Type B pancreatic cell (in vitro differentiated cells): ENCODE data around the gene PRR33. TPM values are rescaled to one million over a fixed set of nuclear protein-coding genes. Genes with fewer than 3 reads are reported as not detected.
"Not testable (repeated sequence)": the region's sequence is repeated elsewhere in the genome, so short reads cannot be mapped to it uniquely, and the experiment has no call there.

Source experiments
- DNase-seq: peaks from one replicate; pipeline ENCODE4 v3.0.0; 2021; ENCODE audit warnings: mixed read lengths; ENCODE audit not compliant: unreplicated experiment; ENCODE audit errors: extremely low spot score
- H3K27ac Mint-ChIP-seq: 2 replicates; pipeline ENCODE4 v1.8.0; 2021; ENCODE audit warnings: mild to moderate bottlenecking, mixed read lengths
- H3K27me3 Mint-ChIP-seq: 2 replicates; pipeline ENCODE4 v1.8.0; 2021; ENCODE audit warnings: mixed read lengths
- H3K36me3 Mint-ChIP-seq: 2 replicates; pipeline ENCODE4 v1.8.0; 2021; ENCODE audit warnings: mixed read lengths
- H3K4me1 Mint-ChIP-seq: one replicate; pipeline ENCODE4 v1.8.0; 2021; ENCODE audit warnings: mixed read lengths; ENCODE audit not compliant: unreplicated experiment
- H3K4me3 Mint-ChIP-seq: 2 replicates; pipeline ENCODE4 v1.8.0; 2021; ENCODE audit warnings: mild to moderate bottlenecking, mixed read lengths
- H3K9me3 Mint-ChIP-seq: 2 replicates; pipeline ENCODE4 v1.8.0; 2021; ENCODE audit warnings: mixed read lengths
- CTCF ChIP-seq: fragments of 200-600 bp; sonication (generic); conservative IDR thresholded peaks from 2 replicates; pipeline ENCODE4 v1.5.0; 2021; ENCODE audit warnings: antibody characterized with exemption, mild to moderate bottlenecking
- total RNA-seq: library from RNA; stranded (reverse); gene quantifications from 2 replicates; pipeline ENCODE4 v1.2.1, GENCODE V29; 2021; ENCODE audit warnings: low replicate concordance

Gene PRR33
- total RNA-seq, 1 donor from 2014 or later, result not detected

DNA sequence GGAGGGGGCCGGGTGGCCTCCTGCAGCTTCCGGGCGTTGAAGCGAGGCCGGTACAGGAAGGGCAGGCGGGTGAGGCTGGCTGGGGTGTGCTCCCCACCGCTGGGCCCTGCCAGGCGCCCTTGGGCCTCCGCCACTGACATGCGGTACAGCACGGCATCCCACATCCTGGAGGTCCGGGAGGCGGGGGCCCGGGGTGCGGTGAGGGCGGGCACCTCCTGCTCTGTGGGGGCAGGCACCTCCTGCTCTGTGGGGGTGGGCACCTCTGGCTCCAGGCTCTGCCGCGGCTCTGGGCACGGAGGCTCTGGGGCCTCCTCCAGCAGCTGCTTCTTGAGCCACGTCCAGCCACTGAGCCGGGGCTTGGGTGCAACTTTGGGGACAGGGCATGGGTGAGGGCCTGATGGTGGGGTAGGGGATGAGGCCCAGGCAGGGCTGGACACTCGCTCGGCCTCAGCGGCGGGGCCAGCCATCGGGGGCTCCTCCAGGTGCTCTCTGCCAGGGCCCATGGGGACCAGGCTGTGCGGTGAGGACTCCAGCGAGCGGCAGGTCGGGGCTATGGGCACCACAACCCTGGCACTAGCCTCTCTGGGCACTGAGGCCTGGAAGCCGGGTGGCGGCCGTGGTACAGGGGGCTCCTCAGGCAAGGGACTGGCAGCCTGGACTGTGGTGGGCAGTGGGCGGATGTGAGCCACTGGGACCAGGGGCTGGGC, 2.3 kb downstream of the PRR33 start:
- Mint-ChIP-seq H3K4me3 (no peak overlapping the region), H3K4me1 (no peaks in the 10 kb centered on the region), H3K27me3 (no peaks in the 10 kb centered on the region), H3K27ac (no peak overlapping the region), H3K9me3 (no peaks in the 10 kb centered on the region), H3K36me3 (no peaks in the 10 kb centered on the region)
- no peak for TF ChIP-seq CTCF
- DNase-seq, result peak; percentile 67

DNA sequence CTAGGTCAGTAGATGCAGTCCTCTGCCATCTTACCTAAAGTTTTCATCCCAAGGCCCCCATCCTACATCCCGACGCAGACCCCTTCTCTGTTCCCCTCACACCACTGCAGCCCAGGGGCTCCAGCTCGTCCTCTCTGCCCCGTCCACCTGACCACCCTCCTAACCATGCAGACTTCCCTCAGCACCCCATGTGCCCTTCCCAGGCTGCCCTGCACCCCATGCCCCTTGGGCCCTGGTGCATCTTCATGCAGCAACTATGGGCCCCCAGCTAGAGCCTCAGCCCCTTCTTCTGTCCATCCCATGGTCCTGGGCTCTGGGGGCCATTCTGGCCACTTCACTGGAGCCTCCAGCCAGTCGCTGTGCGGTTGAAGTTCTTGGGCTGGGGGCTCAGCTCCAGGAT, 2.9 kb downstream of the PRR33 start:
- no peaks in the 10 kb centered on the region for H3K27me3 Mint-ChIP-seq
- TF ChIP-seq CTCF, result no peak
- peak; percentile 66 for DNase-seq
- no peak overlapping the region for H3K4me3 Mint-ChIP-seq
- no peaks in the 10 kb centered on the region for H3K9me3 Mint-ChIP-seq
- no peaks in the 10 kb centered on the region for H3K36me3 Mint-ChIP-seq
- H3K27ac Mint-ChIP-seq, result no peak overlapping the region
- no peaks in the 10 kb centered on the region for H3K4me1 Mint-ChIP-seq

DNA sequence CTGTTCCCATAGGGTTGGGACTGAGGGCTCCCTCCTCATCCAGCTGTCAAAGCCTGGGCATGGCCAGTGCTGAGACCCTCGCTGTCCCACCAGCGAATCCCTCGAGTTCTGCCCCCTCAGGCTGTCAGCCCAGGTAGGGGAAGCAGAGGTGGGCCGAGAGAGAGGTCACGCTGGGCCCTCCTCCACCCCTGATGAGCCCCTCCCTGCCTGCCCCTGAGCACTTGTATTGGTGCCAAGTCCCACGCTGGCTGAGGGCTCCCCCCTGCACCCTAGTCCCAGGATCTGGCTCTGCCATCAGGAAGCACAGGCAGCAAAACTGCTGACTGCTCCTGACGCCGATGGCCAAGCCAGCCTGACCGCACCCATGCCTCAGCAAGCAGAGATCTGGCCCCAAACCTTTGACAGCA, 3.3 kb downstream of the PRR33 start:
- DNase-seq, result no peak
- no peaks in the 10 kb centered on the region for H3K9me3 Mint-ChIP-seq
- H3K27ac Mint-ChIP-seq, result no peak overlapping the region

GRCh38 chr11:1887451-1888346, 4.0 kb downstream of the PRR33 start:
- Mint-ChIP-seq H3K27me3 (no peaks in the 10 kb centered on the region), H3K36me3 (no peaks in the 10 kb centered on the region), H3K4me3 (no peak overlapping the region), H3K27ac (no peak overlapping the region), H3K4me1 (no peaks in the 10 kb centered on the region), H3K9me3 (no peaks in the 10 kb centered on the region)
- TF ChIP-seq CTCF, result no peak
- DNase-seq, result no peak

More for the DNA sequence above, 3.3 kb downstream of the PRR33 start:
- no peak overlapping the region for H3K4me3 Mint-ChIP-seq
- no peak for TF ChIP-seq CTCF
- no peaks in the 10 kb centered on the region for H3K4me1 Mint-ChIP-seq
- H3K27me3 Mint-ChIP-seq, result no peaks in the 10 kb centered on the region
- H3K36me3 Mint-ChIP-seq, result no peaks in the 10 kb centered on the region

DNA sequence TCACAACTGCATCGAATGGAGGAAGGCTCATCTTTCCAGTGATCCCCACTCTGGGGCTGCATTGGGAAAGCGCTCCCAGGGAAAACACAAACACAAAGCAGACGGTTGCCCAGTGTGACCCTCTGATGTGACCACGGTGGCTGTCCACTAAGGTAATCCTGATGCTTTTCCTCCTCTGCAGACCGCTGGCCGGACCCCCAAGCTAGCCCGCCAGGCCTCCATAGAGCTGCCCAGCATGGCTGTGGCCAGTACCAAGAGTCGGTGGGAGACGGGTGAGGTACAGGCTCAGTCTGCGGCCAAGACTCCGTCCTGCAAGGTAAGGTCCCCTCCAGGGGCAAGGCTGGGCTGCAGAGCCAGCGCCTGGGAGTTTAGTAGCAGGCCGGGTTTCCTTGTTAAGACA, 5.1 kb downstream of the PRR33 start:
- H3K9me3 Mint-ChIP-seq, H3K27ac Mint-ChIP-seq, H3K4me3 Mint-ChIP-seq, DNase-seq, H3K36me3 Mint-ChIP-seq, H3K4me1 Mint-ChIP-seq, H3K27me3 Mint-ChIP-seq: not testable (repeated sequence)

GRCh38 chr11:1884303-1884700, 7.4 kb downstream of the PRR33 start:
- no peaks in the 10 kb centered on the region for H3K4me1 Mint-ChIP-seq

More at GRCh38 chr11:1884303-1884700, 7.4 kb downstream of the PRR33 start:
- Mint-ChIP-seq H3K9me3 (no peaks in the 10 kb centered on the region), H3K27ac (no peak overlapping the region), H3K4me3 (no peak overlapping the region), H3K36me3 (no peaks in the 10 kb centered on the region), H3K27me3 (no peaks in the 10 kb centered on the region)
- TF ChIP-seq CTCF, result no peak
- DNase-seq, result no peak
